Right ventricle myocardium superior (tissue), 1 donor: ENCODE results near the gene RREB1. TPM values are rescaled to one million over a fixed set of nuclear protein-coding genes. Genes with fewer than 3 reads are reported as not detected.

Source experiments
- ATAC-seq: fragments of 200-7000 bp; cut with Tn5 transposase; one replicate; pipeline ENCODE4 v1.9.1; 2020; ENCODE audit warnings: mild to moderate bottlenecking; ENCODE audit not compliant: poor library complexity
- DNase-seq: peaks from one replicate; pipeline ENCODE4 v3.0.0-alpha.2; 2020
- intact Hi-C: fragments of 100-400 bp; cut with DNase I; formaldehyde crosslinking; loops from one replicate; pipeline ENCODE4 v1.11.2; 2022
- total RNA-seq: library from RNA; stranded (reverse); fragmentation: NEBNext Ultra II Directional; extraction: Animal tissue kit (Norgen Biotek cat#: 25700); gene quantifications from one replicate; pipeline ENCODE4 v1.2.1, GENCODE V29; 2021
- donor health status: DM: no; HTN: yes; CAD: no; lungs with severe emphysema.

Gene RREB1
- total RNA-seq, 1 donor from 2014 or later, result 34.2 TPM

DNA sequence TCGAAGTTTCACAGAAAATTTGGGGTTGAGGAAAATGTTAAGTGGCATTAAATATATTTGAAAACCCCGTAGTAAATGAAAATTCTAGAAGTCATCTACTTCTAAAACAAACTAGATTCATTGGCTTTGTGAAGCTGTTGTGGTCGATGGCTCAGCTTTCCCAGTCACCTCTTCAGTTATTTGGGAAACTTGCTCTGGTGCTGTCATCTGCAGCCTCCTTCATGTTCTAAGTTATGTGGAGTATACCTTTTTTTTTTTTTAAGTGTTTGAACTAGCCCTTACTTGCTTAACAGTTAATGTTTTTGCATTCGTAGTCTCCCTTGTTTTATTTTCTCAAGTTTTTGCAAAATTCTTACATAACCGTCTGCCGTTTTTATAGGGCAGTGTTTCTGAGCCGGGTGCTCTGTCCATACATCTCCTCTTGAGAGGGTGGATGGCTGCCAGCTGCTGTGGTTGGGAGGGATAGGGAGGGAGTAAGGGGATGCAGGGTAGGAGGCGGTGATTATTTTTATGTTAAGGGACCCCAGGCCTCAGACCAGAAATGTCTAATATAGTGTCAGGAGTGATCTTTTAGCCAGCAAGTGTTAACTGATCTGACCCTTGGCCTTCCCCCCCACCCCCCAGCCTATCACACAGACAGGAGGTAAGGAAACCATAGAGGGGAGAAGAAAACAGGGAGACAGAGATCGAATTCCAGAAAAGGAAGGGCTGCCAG is 7.1 kb downstream of the RREB1 start:
- ATAC-seq, result no peak
- DNase-seq, result no peak
- intact Hi-C loops, result no loop called here

DNA sequence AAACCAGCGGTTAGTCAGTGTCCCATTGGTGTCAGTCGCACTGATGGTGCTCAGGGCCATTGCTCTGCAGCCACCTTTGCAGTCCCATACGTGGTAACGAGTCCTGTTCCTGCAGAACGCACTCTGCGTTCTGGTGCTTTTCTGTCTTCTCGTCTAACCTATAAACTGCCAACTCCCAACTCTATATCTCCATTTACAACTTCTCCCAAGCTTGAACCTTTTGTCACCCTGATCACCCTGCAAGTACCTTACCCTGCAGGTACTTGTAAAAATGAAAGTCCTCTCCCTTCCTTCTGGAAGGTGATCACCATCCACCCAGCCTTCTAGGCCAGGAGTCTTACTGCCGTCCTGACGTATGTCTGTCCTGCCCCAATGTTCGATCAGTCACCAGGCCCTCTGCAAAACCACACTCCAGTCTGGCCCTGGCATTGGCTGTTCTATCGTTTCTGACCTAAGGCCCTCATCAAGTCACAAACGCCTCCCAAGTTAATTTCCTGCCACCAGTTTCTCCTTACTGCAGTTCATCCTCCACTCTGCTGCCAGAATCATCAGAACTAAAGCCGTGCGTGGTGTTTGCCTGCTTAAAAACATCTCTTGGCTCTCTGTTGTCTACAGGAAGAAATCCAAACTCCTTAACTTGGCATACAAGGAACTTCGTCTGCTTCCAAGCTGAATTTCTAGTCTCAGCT is 7.9 kb downstream of the RREB1 start:
- no peak for DNase-seq
- intact Hi-C loops, result no loop called here
- ATAC-seq, result peak; percentile 13

DNA sequence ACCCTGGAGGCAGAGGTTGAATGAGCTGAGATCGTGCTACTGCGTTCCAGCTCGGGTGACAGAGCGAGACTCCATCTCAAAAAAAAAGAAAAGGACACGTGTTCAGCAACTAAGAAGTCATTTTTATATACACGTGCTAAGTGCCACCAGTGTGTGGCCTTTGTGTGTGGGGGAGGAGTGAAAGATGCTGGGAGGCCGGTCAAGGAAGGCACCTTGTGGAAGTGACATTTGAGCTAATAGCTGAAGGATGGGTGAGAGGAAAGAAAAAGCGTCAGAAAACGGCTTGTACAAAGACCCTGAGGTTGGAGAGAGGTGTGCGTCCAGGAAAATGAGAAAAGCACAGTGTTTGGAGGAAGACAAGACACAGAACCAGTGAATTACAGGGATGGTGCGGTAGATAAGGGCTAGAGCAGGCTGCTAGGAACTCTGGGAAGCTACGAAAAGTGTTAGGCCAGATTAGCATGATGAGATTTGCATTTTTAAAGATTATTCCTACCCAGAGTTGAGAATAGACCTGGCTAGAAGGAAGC is 11.6 kb downstream of the RREB1 start:
- intact Hi-C loops, result no loop called here
- ATAC-seq (no peak), DNase-seq (no peak)

DNA sequence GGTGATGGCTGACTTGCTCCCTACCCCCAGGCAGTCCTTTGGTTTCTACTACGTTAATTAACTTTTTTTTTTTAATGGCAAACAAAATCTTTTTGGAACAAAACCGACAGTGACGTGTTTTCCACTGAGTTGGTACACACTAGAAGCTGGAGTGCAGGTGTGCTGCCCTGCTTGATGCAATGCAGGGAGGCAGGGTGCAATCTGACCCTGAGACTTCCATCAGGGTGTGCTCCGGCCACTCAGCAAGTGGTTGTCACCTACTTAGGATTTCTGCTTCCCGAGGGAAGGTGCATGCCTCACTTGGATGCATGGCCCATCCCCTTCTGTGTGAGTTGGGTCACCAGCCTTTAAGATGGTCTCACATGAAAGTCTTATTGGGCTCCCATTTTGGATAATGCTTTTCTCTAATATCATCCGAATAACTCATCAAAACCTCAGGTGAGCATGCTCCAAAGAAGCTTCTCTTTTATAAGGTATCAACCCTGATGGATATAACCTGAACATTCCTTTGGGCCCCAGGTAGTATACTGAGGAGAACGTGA is 14.0 kb downstream of the RREB1 start:
- intact Hi-C loops, result no loop called here
- no peak for ATAC-seq
- no peak for DNase-seq

DNA sequence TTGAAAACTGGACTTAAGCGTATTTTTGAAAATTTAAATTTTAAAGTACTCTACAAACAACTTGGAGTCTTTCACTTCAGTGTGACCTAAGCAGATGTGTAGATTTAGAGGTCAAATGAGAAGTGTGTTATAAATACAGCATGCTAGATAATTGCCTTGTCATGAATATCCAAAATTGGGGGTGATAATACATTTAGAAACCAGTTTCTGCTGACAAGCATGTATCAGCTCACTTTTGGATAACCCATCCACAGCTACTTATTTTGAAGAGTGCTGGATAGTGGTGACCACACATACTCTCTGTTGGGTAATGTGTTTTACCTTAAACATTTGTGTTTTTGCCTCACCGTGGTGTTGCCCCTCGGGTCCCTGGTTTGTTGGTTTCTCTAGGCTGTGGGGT is 14.9 kb downstream of the RREB1 start:
- intact Hi-C loops, result no loop called here
- ATAC-seq, result no peak
- no peak for DNase-seq

DNA sequence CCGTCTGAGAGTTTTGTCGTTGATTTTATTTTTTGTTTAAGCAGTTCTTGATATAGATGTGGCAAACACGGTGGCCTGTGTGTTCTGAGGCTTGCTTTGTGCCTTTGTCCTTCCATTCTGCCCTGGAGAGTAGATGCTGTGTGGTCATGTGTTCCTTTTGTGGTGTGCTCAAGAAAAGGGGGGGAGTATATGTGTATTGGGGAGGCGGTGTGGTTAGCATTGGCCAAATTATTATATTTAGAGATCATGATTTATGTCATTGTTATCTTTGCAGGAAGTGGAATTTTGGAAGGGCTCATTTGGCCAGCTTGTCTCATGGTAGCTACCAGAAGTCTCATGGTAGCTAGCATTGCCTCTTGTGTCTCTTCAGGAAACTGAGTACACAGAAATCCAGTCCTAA is 16.4 kb downstream of the RREB1 start:
- DNase-seq (no peak), ATAC-seq (no peak)
- intact Hi-C loops, result no loop called here

DNA sequence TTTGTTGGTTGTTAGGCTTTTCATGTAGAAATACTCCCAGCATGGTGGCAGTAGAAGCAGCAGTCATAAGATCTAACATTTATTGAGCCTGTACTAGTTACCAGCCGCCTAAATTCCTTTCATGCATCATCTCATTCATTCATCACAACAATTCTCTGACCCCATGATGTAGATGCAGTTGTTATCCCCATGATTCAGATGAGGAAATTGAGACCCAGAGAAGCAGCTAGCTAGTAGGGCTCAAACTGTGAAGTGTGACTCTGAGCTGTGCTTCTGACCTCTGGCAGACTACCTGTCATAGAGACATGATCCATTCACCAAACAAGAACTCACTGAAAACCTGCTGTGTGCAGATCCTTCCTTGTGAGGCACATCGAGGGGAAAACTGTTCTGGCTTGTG is 16.9 kb downstream of the RREB1 start:
- ATAC-seq (peak; percentile 6), DNase-seq (no peak)
- intact Hi-C loops, result no loop called here

DNA sequence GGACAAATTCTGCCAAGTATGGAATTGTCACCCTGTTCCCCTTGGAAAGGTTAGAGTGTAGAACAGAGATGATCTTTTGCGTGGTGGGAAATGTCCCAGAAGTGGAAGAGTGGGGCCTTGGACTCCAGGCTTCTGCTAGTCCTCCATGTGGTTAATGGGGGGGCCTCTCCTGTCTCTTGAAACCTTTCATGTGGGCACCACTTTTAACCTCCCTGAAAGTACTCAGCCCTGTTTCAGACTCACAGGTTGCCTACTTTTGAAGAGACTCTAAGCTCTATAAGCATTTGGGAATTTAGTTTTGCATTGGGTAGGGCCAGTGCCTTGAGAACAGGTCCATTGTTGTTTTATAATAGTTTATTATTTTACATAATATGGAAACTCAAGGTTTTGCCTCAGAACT is 17.5 kb downstream of the RREB1 start:
- DNase-seq (no peak), ATAC-seq (no peak)
- intact Hi-C loops, result no loop called here

DNA sequence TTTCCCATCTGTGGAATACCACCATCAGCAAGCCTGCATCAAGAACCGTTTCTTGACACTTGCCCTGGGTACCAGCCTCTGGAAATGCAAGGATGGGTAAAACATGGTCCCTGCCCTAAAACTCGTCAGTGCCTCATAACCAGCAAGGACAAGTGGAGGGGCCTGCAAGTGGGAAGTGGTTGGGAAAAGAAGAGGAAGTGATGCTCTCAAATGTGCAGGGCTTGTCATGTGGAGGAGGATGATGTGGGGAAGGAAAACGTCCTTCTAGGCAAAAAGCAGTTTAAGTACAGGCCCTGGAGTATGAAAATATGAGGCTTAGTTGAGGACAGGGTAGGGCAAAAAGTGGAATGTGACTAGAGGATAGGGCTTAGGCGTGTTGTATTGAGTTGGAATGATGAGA is 19.0 kb downstream of the RREB1 start:
- intact Hi-C loops, result no loop called here
- ATAC-seq (no peak), DNase-seq (no peak)

DNA sequence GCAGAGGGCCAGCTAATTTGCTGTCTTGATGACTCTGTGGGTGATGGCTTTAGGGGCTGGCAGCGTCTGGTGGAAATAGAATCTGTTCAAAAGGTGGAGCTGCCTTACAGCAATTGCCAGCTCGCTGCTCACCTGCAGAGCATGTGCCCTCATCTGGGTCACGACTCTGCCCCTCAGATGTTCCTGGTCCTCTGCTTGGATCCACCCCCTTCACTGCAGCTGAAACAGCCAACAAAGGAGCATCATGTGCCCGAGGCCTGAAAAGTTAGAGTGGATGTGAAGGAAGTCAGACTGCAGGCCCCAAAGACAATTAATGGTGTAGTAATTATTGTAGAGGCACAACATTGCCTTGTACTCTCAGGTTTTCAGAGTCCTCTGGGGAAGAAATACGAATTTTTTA is 19.9 kb downstream of the RREB1 start:
- DNase-seq (no peak), ATAC-seq (no peak)
- intact Hi-C loops, result no loop called here

DNA sequence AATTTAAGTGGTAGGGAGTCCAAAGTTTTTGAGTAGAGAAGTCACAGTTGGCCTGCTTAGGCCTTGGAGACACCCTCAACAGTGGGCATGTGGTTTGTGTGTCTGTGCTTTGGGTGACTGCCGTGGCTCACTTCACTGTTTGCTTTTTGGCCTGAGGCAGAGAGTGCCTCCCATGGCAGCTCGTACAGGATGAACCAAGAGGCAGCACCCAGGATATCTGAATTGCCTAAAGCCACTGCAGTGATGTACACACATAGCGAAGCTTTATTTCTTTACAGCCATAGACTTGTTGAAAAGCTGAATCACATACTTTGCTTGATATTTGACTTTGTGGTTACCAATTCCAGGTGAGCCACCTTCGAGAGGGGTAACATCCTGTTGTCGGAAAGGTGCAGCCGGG is 21.6 kb downstream of the RREB1 start:
- DNase-seq, result no peak
- intact Hi-C loops, result no loop called here
- ATAC-seq, result peak; percentile 45

DNA sequence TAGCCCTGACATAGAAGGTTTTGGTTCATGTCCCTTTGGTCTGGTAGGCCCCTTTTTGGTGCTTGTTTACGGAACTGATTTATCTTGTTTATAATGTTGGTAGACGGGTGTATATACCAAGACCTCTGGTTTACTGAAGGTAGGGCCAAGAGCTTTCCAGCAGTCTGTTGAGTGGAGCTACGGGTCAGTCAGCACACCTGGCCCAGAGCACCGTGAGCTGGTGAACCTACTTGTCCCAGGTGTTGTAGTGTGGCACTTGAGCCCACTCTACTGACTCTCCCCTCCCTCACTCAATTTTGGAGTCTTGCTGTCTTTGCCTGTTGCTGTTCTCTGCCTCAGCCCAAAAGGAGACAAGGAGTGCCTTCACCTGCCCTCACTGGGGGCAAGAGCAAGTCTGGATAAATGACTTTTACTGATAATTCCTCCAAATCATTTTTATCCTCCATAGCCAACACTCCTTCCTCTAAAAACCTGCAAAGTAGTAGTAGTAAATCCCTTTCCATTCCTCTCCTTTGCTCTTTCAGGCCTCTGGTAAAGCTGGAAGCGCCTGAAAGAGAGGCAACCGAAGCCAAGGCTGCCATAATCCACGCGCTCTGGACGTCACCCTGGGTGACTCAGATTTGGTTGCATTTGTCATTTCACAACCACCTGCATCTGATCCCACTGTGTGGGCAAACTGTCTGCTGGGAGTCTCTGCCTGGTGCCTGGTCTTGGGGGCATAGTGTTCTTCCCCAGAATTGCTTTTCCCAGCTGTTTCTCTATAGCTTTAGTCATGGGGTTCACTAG is 22.2 kb downstream of the RREB1 start:
- DNase-seq, result no peak
- intact Hi-C loops, result no loop called here
- ATAC-seq, result peak; percentile 38

DNA sequence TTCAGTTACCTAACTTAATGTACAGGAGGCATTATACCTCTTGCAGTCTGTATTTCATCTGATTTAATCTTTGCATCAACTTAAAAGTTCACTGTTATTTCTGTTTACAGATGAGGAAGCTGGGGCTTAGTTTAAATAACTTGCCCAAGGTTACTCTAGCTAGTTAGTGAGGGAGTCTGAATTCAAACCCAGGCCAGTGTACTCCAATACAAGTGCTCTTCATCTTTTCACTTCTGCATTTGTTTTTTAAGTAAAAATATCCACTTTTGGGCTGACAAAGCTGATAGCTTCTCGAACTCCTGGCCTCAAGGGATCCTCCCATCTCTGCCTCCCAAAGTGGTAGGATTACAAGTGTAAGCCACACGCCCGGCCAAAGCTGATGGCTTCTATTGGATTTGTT is 23.6 kb downstream of the RREB1 start:
- intact Hi-C loops, result no loop called here
- ATAC-seq (no peak), DNase-seq (no peak)

DNA sequence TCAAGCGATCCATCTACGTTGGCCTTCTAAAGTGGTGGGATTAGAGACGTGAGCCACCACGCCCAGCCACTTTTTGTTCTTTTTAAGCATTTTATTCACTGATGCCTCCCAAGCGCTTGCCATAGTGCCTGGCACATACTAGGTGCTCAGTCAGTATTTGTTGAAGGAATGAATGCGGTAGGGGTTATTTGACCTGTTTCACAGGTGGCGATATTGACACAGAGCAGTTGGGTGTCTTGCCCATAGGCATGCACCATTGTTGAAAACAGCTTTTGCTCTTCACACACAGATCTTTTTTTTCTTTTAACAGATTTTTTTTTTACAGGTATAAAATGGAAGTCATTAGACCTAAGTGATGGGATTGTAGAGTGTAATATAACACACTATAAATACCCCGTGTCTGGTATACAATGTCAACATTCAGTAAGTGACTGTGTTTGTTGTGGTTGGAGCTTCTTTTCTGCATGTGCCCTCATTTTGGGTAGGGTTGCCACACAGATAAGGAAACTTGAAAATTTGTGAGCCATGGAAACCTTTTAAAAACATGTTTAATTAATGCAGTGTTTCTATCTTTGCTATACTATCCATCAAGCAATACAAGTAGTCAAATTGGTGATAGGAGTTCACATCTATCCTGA is 24.8 kb downstream of the RREB1 start:
- intact Hi-C loops, result no loop called here
- no peak for DNase-seq
- ATAC-seq, result no peak

DNA sequence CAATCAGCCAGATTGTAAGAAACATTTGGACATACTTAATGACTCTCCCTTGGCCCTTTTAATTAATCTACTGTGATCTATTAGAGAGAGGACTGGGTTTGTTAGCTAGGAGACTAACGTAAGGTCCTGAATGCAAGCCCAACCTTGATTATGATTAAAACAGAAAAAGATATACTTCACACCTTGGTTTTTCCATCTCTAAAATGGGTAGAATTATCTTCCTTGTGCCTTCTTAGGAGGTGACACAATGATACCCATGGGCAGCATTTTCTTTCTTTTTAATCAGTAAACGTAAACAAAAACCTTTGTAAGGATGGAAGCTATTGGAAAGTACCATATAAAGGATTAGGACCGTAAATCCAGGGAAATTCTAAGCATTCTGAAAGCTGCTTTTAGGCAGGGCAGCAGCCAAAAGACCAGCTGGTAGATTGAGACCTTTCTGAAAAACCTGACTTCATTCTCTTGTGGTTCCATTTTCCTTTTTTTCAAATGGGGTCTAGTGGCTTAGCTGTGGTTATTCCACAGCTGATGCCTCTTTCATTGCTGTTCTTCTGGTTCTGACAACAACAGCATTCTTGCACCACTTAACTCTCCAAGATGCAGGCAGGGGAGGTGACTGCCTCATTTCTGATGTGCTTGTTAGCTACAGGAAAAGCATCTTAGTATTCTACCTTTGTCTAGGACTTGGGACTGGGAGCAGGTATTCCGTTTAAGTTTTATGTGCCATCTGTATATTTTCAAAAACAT is 27.4 kb downstream of the RREB1 start:
- intact Hi-C loops, result no loop called here
- ATAC-seq, result no peak
- DNase-seq, result no peak

DNA sequence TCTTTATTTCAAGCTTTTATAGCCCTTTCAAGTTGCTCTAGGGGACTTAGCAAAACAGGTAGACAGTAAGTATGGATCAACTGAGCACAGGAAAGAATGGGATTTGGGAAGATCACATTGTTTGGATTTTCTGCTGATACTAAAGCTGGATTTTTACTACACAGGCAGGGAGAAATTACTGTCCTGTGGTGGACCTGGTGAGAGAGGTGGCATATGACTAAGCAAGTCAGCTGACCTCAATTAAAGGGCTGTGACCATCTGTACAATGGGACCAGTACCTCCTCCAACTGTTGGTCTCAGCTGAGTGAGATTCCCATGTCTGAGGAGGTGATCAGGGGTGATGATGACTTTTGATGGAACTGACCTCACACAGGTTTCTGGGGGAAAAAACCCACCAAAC is 28.0 kb downstream of the RREB1 start:
- no peak for ATAC-seq
- no peak for DNase-seq
- intact Hi-C loops, result no loop called here

DNA sequence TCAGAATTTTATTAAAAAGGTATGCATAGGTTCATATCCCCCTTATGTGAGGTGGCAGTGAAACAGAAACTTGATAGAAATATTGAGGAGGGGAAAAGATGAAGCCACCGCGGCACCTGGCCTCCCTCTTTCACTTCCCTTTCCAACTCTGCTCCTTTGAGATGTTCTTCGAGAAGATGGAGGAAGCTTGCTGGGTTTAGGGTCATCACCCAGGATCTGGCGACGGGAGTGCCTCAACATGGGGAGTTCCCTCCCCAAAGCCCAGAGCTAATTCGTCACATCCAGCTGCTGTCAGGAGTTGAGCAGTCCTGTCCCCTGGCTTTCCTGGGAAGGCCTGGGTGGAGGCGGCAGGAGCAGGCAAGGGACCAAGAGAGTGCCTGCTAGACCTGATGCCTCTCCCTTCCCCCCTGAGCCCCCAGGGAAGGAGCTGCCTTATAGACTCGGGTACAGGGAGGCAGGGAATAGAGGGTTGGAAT is 29.1 kb downstream of the RREB1 start:
- intact Hi-C loops, result no loop called here
- ATAC-seq, result no peak
- DNase-seq, result no peak

DNA sequence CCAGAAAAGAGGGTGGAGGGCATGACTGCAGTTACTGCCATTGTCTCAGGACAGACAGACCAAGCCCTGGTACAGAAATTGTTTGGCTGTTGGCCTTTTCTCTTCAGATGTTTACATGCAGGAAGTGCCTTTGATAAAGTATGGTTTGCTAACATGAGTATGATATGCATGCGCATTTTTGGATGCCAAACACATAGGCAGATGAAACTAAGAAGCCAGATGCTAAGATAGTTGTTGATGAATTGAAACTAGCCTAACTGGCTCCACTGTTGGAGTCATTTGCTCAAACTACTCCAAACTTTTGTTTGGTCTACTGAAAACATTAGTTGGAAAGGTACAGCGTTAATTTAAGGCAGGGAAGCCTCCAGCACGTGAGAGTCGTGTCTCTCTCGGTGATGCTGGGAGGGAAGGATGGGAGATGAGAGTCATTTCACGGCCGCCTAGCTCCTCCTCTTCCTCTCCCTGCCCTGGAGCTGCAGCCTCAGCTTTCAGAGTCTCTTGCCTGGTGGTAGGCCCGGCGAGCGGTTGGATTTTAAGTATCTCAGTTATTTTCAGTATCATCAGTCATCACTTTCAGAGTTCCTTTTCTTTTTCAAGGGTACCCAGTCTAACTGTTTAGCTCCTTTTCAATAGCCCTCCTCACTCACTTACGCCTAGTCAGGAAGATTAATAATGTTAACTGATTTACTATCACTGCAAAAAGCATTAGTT is 29.7 kb downstream of the RREB1 start:
- DNase-seq (peak; percentile 69), ATAC-seq (peak; percentile 45)
- intact Hi-C loops, result no loop called here
